SK-N-SH (cell line): ENCODE measurements around the gene COL28A1. TPM values are rescaled to one million over a fixed set of nuclear protein-coding genes. Genes with fewer than 3 reads are reported as not detected.

Experiments used
- CTCF ChIA-PET: fragments of 300-600, 350-600 bp; formaldehyde crosslinking; extraction: SDS; loops from one replicate; lab custom pipeline; 2021; lab: Yijun Ruan, JAX
- POLR2A ChIA-PET: fragments of 350-600 bp; sonication (Branson Sonifier 250); formaldehyde crosslinking; extraction: SDS; loops from one replicate; lab custom pipeline; 2020; ENCODE audit warnings: antibody characterized with exemption, inconsistent platforms; lab: Yijun Ruan, JAX
- DNase-seq: peaks from one replicate; pipeline ENCODE4 v3.0.0; 2012
- H2AFZ ChIP-seq: fragments of 200-600 bp; sonication (generic); 2 replicates; pipeline ENCODE4 v1.8.1; 2016; ENCODE audit warnings: antibody characterized with exemption, mild to moderate bottlenecking, low read depth
- H3F3A ChIP-seq: fragments of 200-600 bp; sonication (generic); replicated peaks from 2 replicates; pipeline ENCODE3; 2016; ENCODE audit warnings: antibody characterized with exemption, mild to moderate bottlenecking; ENCODE audit not compliant: insufficient read depth
- H3K27ac ChIP-seq, 2 experiments: fragments of 200-500 bp in 1 of 2; fragments of 200-600 bp in 1 of 2; sonication (Bioruptor generic) in 1 of 2; sonication (generic), shearing (Covaris generic) in 1 of 2; 2 replicates each; pipeline versions ENCODE4 v1.5.1 to v1.6.1; 2014 to 2016; ENCODE audit warnings: low read depth in 2 of 2, inconsistent platforms in 1 of 2, low read length in 1 of 2, mild to moderate bottlenecking in 1 of 2, mixed read lengths in 1 of 2
- H3K27me3 ChIP-seq: fragments of 200-600 bp; sonication (generic), shearing (Covaris generic); 2 replicates; pipeline ENCODE4 v1.6.1; 2016; ENCODE audit warnings: mixed run types; ENCODE audit not compliant: insufficient read depth
- H3K36me3 ChIP-seq, 2 experiments: fragments of 200-500 bp in 1 of 2; fragments of 200-600 bp in 1 of 2; sonication (Bioruptor generic) in 1 of 2; sonication (generic) in 1 of 2; replicated peaks in 1 of 2; 2 replicates each; pipeline versions ENCODE3 to v1.5.1; 2014 to 2016; ENCODE audit warnings: low read length in 1 of 2, mild to moderate bottlenecking in 1 of 2; ENCODE audit not compliant: insufficient read depth in 2 of 2, control insufficient read depth in 1 of 2
- H3K4me1 ChIP-seq, 2 experiments: fragments of 200-500 bp in 1 of 2; fragments of 200-600 bp in 1 of 2; sonication (Bioruptor generic) in 1 of 2; sonication (generic), shearing (Covaris generic) in 1 of 2; 2 replicates each; pipeline versions ENCODE4 v1.5.1 to v1.6.1; 2014 to 2016; ENCODE audit warnings: low read depth in 1 of 2, low read length in 1 of 2, mixed run types in 1 of 2; ENCODE audit not compliant: insufficient read depth in 2 of 2, control insufficient read depth in 1 of 2
- H3K4me2 ChIP-seq: fragments of 200-600 bp; sonication (generic), shearing (Covaris generic); 2 replicates; pipeline ENCODE4 v1.6.1; 2017; ENCODE audit warnings: mixed run types
- H3K4me3 ChIP-seq, 2 experiments: fragments of 200-500 bp in 1 of 2; fragments of 200-600 bp in 1 of 2; sonication (Bioruptor generic) in 1 of 2; sonication (generic), shearing (Covaris generic) in 1 of 2; 2 replicates each; pipeline versions ENCODE4 v1.5.1 to v1.8.1; 2014 to 2016; ENCODE audit warnings: low read depth in 2 of 2, inconsistent platforms in 1 of 2, low read length in 1 of 2, mild to moderate bottlenecking in 1 of 2, mixed read lengths in 1 of 2, moderate library complexity in 1 of 2
- H3K79me2 ChIP-seq: fragments of 200-600 bp; sonication (generic); 2 replicates; pipeline ENCODE4 v1.8.1; 2017; ENCODE audit warnings: mild to moderate bottlenecking; ENCODE audit not compliant: insufficient read depth
- H3K9ac ChIP-seq: fragments of 200-600 bp; sonication (generic); 2 replicates; pipeline ENCODE4 v1.6.1; 2017; ENCODE audit warnings: mixed run types
- H3K9me2 ChIP-seq: fragments of 200-600 bp; sonication (generic); 2 replicates; pipeline ENCODE4 v1.6.1; 2017; ENCODE audit warnings: mixed run types
- H3K9me3 ChIP-seq: fragments of 200-600 bp; sonication (generic); 2 replicates; pipeline ENCODE4 v1.6.1; 2017; ENCODE audit warnings: mixed run types, mild to moderate bottlenecking, moderate library complexity
- H4K20me1 ChIP-seq: fragments of 200-600 bp; sonication (generic); 2 replicates; pipeline ENCODE4 v1.6.1; 2017; ENCODE audit warnings: mild to moderate bottlenecking, mixed run types; ENCODE audit not compliant: insufficient read depth
- EZH2phosphoT487 ChIP-seq: fragments of 200-600 bp; sonication (generic); IDR thresholded peaks from 2 replicates; pipeline ENCODE4 v1.6.1; 2017; ENCODE audit warnings: low read depth, mixed run types, mild to moderate bottlenecking, antibody characterized with exemption, moderate library complexity, borderline replicate concordance
- GABPA ChIP-seq: IDR thresholded peaks from 2 replicates; pipeline ENCODE4 v1.4.0; 2012; ENCODE audit warnings: low read depth, mild to moderate bottlenecking
- GATA2 ChIP-seq: sonication (generic); formaldehyde crosslinking; IDR thresholded peaks from 2 replicates; pipeline ENCODE4 v1.5.0; 2020; ENCODE audit warnings: mild to moderate bottlenecking, missing genetic modification reagents
- IRF3 ChIP-seq: fragments of 150-350 bp; IDR thresholded peaks from 2 replicates; pipeline ENCODE4 v1.6.1; 2016; ENCODE audit warnings: mild to moderate bottlenecking, low read depth, low read length
- MAX ChIP-seq: IDR thresholded peaks from 2 replicates; pipeline ENCODE4 v1.4.0; 2012; ENCODE audit warnings: low read depth
- NFIC ChIP-seq: IDR thresholded peaks from 2 replicates; pipeline ENCODE4 v1.4.0; 2012; ENCODE audit warnings: borderline replicate concordance
- POLR2AphosphoS5 ChIP-seq: IDR thresholded peaks from 2 replicates; pipeline ENCODE4 v1.6.1; 2012; ENCODE audit warnings: low read depth, low read length
- RFX5 ChIP-seq: IDR thresholded peaks from 2 replicates; pipeline ENCODE4 v1.6.1; 2012; ENCODE audit warnings: mild to moderate bottlenecking, improper control_type of control experiment, low read length
- TAF1 ChIP-seq: IDR thresholded peaks from 2 replicates; pipeline ENCODE4 v1.6.1; 2012; ENCODE audit warnings: low read depth, mild to moderate bottlenecking, low read length, moderate library complexity, borderline replicate concordance
- WGBS: methylation state at CpG from one replicate; pipeline ENCODE4 v1.1.6; 2017; ENCODE audit warnings: low lambda C conversion rate; 5-methylcytosine and 5-hydroxymethylcytosine counted together
- polyA plus RNA-seq, 3 experiments: library from polyadenylated mRNA; depleted of rRNA; stranded (reverse); fragments of >200 nt; gene quantifications; 2 replicates each; pipeline ENCODE4 v1.2.3, GENCODE V29; 2012
- TF ChIP-seq, protein P1 (sequence below): IDR thresholded peaks from 2 replicates; pipeline ENCODE4 v1.6.1; 2012; ENCODE audit warnings: mild to moderate bottlenecking, low read depth, low read length, moderate library complexity

The COL28A1 gene
- polyA plus RNA-seq, 1 of the 3 experiments (the other 2 are of a cell fraction): not detected

DNA sequence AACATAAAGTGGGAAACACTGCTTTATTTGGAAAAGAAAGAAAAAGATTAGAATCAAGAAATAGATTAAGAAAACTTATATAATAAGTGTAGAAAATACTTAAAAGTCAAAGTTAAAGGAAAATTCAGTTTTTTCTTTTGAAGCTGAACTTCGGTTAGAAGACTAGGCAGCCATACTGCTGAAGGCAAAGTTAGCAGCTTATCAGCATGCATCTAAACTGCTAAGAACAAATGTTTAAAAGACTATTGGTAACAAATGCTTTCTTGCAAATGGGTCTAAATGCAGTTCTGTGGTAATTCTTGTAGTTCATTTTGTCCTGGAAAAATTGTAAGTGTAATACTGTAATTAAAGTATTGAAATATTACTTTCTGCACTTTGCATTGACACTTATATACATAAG is 49.0 kb upstream of the COL28A1 start:
- H3K36me3 ChIP-seq: peaks cover 36 to 70% of the 10 kb centered on the region in 2 experiments
- ChIA-PET CTCF (interaction anchor here (1.0 to 5.2 kb wide), 4 partner anchors 10 to 606 kb away, joined by 3 to 43 read pairs (median 7); no protein-coding TSS in a partner anchor), POLR2A (interaction anchor here (1.1 to 1.4 kb wide), 2 partner anchors 56 to 385 kb away, joined by 3 read pairs; partner anchors contain the start of gene UMAD1)
- H3K27ac ChIP-seq: peak overlapping the region in 1 of 2 experiments; percentile 62; a peak in 1 of 4 replicates
- H3K27me3 ChIP-seq: no peaks in the 10 kb centered on the region
- no peak overlapping the region for H3K4me2 ChIP-seq
- peaks cover 16% of the 10 kb centered on the region; the same call in 1 of the 2 replicates for H3K79me2 ChIP-seq
- TF ChIP-seq GATA2 (CRISPR knock-in tag): peak; percentile 44; the same call in 1 of the 2 replicates
- TF ChIP-seq POLR2AphosphoS5: no peak
- H3K9me2 ChIP-seq: no peaks in the 10 kb centered on the region
- H3F3A ChIP-seq: peaks cover 11% of the 10 kb centered on the region
- WGBS: 74% methylated on average over 1 of the region's 1 CpG
- H2AFZ ChIP-seq: no peak overlapping the region
- no peak overlapping the region for H3K9ac ChIP-seq
- H3K4me1 ChIP-seq: peaks cover 0 to 24% of the 10 kb centered on the region in 2 experiments; a peak in 1 of 4 replicates
- H3K9me3 ChIP-seq: no peaks in the 10 kb centered on the region
- no peaks in the 10 kb centered on the region for H4K20me1 ChIP-seq
- no peak overlapping the region for H3K4me3 ChIP-seq
- DNase-seq: no peak

DNA sequence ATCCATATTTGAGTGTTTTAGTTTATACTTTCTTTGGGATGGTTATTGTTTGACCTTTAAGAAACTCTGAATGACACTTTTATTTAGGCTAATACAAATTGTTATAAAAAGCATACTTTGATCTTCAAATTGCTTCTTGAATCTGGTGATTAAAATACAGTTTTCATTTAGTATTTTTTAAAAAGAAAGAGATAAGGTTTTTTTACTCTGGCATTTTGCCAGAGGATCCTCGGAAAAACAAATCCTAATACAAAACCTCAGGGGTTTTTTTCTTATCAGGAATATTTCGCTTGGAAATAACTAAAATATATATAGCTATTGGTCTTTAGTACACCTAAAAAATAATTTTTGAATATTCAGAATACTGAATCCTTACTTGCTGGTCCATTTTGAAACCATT is 48.1 kb upstream of the COL28A1 start:
- H3K27ac ChIP-seq: peak overlapping the region in 1 of 2 experiments; percentile 62; a peak in 2 of 4 replicates
- peaks cover 0 to 24% of the 10 kb centered on the region in 2 experiments; a peak in 1 of 4 replicates for H3K4me1 ChIP-seq
- H3K79me2 ChIP-seq: peaks cover 18% of the 10 kb centered on the region; the same call in 1 of the 2 replicates
- no peaks in the 10 kb centered on the region for H3K9me2 ChIP-seq
- ChIA-PET CTCF (interaction anchor here (5.2 kb wide), 1 partner anchor 11 kb away, joined by 43 read pairs; no protein-coding TSS in a partner anchor), POLR2A (no interaction called here)
- peaks cover 11% of the 10 kb centered on the region for H3F3A ChIP-seq
- no peak for DNase-seq
- no peak overlapping the region for H3K4me2 ChIP-seq
- H3K27me3 ChIP-seq: no peaks in the 10 kb centered on the region
- no peaks in the 10 kb centered on the region for H3K9me3 ChIP-seq
- H3K9ac ChIP-seq: no peak overlapping the region
- no peaks in the 10 kb centered on the region for H4K20me1 ChIP-seq
- H3K4me3 ChIP-seq: no peak overlapping the region
- TF ChIP-seq MAX (no peak), GABPA (no peak), TAF1 (no peak), NFIC (no peak), IRF3 (no peak), RFX5 (no peak), EZH2phosphoT487 (no peak)
- TF ChIP-seq, protein P1, sequence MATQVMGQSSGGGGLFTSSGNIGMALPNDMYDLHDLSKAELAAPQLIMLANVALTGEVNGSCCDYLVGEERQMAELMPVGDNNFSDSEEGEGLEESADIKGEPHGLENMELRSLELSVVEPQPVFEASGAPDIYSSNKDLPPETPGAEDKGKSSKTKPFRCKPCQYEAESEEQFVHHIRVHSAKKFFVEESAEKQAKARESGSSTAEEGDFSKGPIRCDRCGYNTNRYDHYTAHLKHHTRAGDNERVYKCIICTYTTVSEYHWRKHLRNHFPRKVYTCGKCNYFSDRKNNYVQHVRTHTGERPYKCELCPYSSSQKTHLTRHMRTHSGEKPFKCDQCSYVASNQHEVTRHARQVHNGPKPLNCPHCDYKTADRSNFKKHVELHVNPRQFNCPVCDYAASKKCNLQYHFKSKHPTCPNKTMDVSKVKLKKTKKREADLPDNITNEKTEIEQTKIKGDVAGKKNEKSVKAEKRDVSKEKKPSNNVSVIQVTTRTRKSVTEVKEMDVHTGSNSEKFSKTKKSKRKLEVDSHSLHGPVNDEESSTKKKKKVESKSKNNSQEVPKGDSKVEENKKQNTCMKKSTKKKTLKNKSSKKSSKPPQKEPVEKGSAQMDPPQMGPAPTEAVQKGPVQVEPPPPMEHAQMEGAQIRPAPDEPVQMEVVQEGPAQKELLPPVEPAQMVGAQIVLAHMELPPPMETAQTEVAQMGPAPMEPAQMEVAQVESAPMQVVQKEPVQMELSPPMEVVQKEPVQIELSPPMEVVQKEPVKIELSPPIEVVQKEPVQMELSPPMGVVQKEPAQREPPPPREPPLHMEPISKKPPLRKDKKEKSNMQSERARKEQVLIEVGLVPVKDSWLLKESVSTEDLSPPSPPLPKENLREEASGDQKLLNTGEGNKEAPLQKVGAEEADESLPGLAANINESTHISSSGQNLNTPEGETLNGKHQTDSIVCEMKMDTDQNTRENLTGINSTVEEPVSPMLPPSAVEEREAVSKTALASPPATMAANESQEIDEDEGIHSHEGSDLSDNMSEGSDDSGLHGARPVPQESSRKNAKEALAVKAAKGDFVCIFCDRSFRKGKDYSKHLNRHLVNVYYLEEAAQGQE: no peak
- H2AFZ ChIP-seq: no peak overlapping the region
- WGBS: 85% methylated on average over 2 of the region's 2 CpGs
- peaks cover 41 to 67% of the 10 kb centered on the region in 2 experiments for H3K36me3 ChIP-seq
